WTC11 (cell line): ENCODE data around the gene GRPEL1. TPM values are rescaled to one million over a fixed set of nuclear protein-coding genes. Genes with fewer than 3 reads are reported as not detected.

Source experiments
- ATAC-seq: fragments of 200-7000 bp; cut with Tn5 transposase; 2 replicates; pipeline ENCODE4 v1.10.0; 2021; ENCODE audit warnings: mild to moderate bottlenecking, moderate library complexity
- CTCF ChIA-PET: fragments of 300-600 bp; sonication (Branson Sonifier 250); formaldehyde crosslinking; loops from one replicate; lab custom pipeline; 2021; ENCODE audit warnings: antibody characterized with exemption; lab: Charles Lee
- POLR2A ChIA-PET: fragments of 350-600 bp; sonication (Branson Sonifier 250); formaldehyde crosslinking; loops from one replicate; lab custom pipeline; 2021; ENCODE audit warnings: antibody characterized with exemption; lab: Charles Lee
- DNase-seq: peaks from one replicate; pipeline ENCODE4 v3.0.0; 2021; ENCODE audit warnings: low spot score
- H3K27ac Mint-ChIP-seq: 2 replicates; pipeline ENCODE4 v1.8.0; 2021; ENCODE audit warnings: mixed read lengths
- H3K27me3 Mint-ChIP-seq: 2 replicates; pipeline ENCODE4 v1.8.0; 2021; ENCODE audit warnings: low read depth, mild to moderate bottlenecking, moderate library complexity, mixed read lengths
- H3K36me3 Mint-ChIP-seq: 2 replicates; pipeline ENCODE4 v1.8.0; 2021; ENCODE audit warnings: mixed read lengths
- H3K4me1 Mint-ChIP-seq: 2 replicates; pipeline ENCODE4 v1.8.0; 2022; ENCODE audit warnings: mixed read lengths
- H3K4me3 Mint-ChIP-seq: 2 replicates; pipeline ENCODE4 v1.8.0; 2021; ENCODE audit warnings: mild to moderate bottlenecking, moderate library complexity, mixed read lengths
- H3K9me3 Mint-ChIP-seq: 2 replicates; pipeline ENCODE4 v1.8.0; 2021; ENCODE audit warnings: mixed read lengths
- AR ChIP-seq: fragments of 250-450 bp; sonication (Bioruptor Pico); IDR thresholded peaks from 2 replicates; pipeline ENCODE4 v1.9.0; 2021; ENCODE audit warnings: mild to moderate bottlenecking
- ATF1 ChIP-seq: sonication (generic); formaldehyde crosslinking; IDR thresholded peaks from 2 replicates; pipeline ENCODE4 v1.8.1; 2023; ENCODE audit warnings: mild to moderate bottlenecking, moderate library complexity, missing genetic modification reagents
- CBFB ChIP-seq: sonication (generic); formaldehyde crosslinking; IDR thresholded peaks from 2 replicates; pipeline ENCODE4 v1.8.1; 2022; ENCODE audit warnings: mild to moderate bottlenecking, low read depth, missing genetic modification reagents
- CDX4 ChIP-seq: fragments of 250-450 bp; sonication (Bioruptor Pico); IDR thresholded peaks from 2 replicates; pipeline ENCODE4 v1.9.0; 2021; ENCODE audit warnings: moderate library complexity, mild to moderate bottlenecking, inconsistent platforms, borderline replicate concordance
- CREB1 ChIP-seq: sonication (generic); formaldehyde crosslinking; IDR thresholded peaks from 2 replicates; pipeline ENCODE4 v1.8.0; 2023; ENCODE audit warnings: mild to moderate bottlenecking, missing genetic modification reagents
- CTCF ChIP-seq: fragments of 200-600 bp; IDR thresholded peaks from 2 replicates; pipeline ENCODE4 v1.8.0; 2022; ENCODE audit warnings: antibody characterized with exemption
- ELF4 ChIP-seq: sonication (generic); formaldehyde crosslinking; IDR thresholded peaks from 2 replicates; pipeline ENCODE4 v1.8.1; 2022; ENCODE audit warnings: low read depth, mild to moderate bottlenecking, moderate library complexity, missing genetic modification reagents
- HMGA2 ChIP-seq: fragments of 250-450 bp; sonication (Bioruptor Pico); IDR thresholded peaks from 2 replicates; pipeline ENCODE4 v1.4.0; 2021; ENCODE audit warnings: mild to moderate bottlenecking, moderate library complexity
- IRF1 ChIP-seq: sonication (generic); formaldehyde crosslinking; IDR thresholded peaks from 2 replicates; pipeline ENCODE4 v1.8.0; 2023; ENCODE audit warnings: missing genetic modification reagents
- KAT7 ChIP-seq: sonication (generic); formaldehyde crosslinking; IDR thresholded peaks from 2 replicates; pipeline ENCODE4 v1.8.1; 2023; ENCODE audit warnings: missing genetic modification reagents, mild to moderate bottlenecking, borderline replicate concordance
- MYBL2 ChIP-seq: sonication (generic); formaldehyde crosslinking; IDR thresholded peaks from 2 replicates; pipeline ENCODE4 v1.8.1; 2023; ENCODE audit warnings: mild to moderate bottlenecking, moderate library complexity, missing genetic modification reagents
- NFATC4 ChIP-seq: fragments of 250-450 bp; sonication (Bioruptor Pico); IDR thresholded peaks from 2 replicates; pipeline ENCODE4 v1.9.0; 2021; ENCODE audit warnings: mild to moderate bottlenecking
- NFE2L1 ChIP-seq: sonication (generic); formaldehyde crosslinking; IDR thresholded peaks from 2 replicates; pipeline ENCODE4 v1.8.1; 2023; ENCODE audit warnings: missing genetic modification reagents
- RELA ChIP-seq: sonication (generic); formaldehyde crosslinking; IDR thresholded peaks from 2 replicates; pipeline ENCODE4 v1.8.1; 2022; ENCODE audit warnings: missing genetic modification reagents, mild to moderate bottlenecking, borderline replicate concordance
- RORB ChIP-seq: fragments of 250-450 bp; sonication (Bioruptor Pico); IDR thresholded peaks from 2 replicates; pipeline ENCODE4 v1.9.0; 2021; ENCODE audit warnings: mild to moderate bottlenecking
- SMAD3 ChIP-seq: sonication (generic); formaldehyde crosslinking; IDR thresholded peaks from 2 replicates; pipeline ENCODE4 v1.8.0; 2022; ENCODE audit warnings: missing genetic modification reagents, mild to moderate bottlenecking, borderline replicate concordance
- SOX15 ChIP-seq: fragments of 250-450 bp; sonication (Bioruptor Pico); IDR thresholded peaks from 2 replicates; pipeline ENCODE4 v1.9.0; 2021; ENCODE audit warnings: mild to moderate bottlenecking
- TEAD1 ChIP-seq: sonication (generic); formaldehyde crosslinking; IDR thresholded peaks from 2 replicates; pipeline ENCODE4 v1.8.0; 2022; ENCODE audit warnings: mild to moderate bottlenecking, missing genetic modification reagents
- USF1 ChIP-seq: sonication (generic); formaldehyde crosslinking; IDR thresholded peaks from 2 replicates; pipeline ENCODE4 v1.8.0; 2022; ENCODE audit warnings: mild to moderate bottlenecking, missing genetic modification reagents
- ZNF219 ChIP-seq: sonication (generic); formaldehyde crosslinking; IDR thresholded peaks from 2 replicates; pipeline ENCODE4 v1.8.0; 2023; ENCODE audit warnings: missing genetic modification reagents, mild to moderate bottlenecking, borderline replicate concordance
- ZNF317 ChIP-seq: sonication (generic); formaldehyde crosslinking; IDR thresholded peaks from 2 replicates; pipeline ENCODE4 v1.8.1; 2023; ENCODE audit warnings: low read depth, mild to moderate bottlenecking, moderate library complexity, missing genetic modification reagents, borderline replicate concordance
- ZNF425 ChIP-seq: fragments of 250-450 bp; sonication (Bioruptor Pico); conservative IDR thresholded peaks from 2 replicates; pipeline ENCODE4 v1.9.0; 2021; ENCODE audit warnings: mild to moderate bottlenecking
- total RNA-seq: library from RNA; stranded (reverse); gene quantifications from 3 replicates; pipeline ENCODE4 v1.2.3, GENCODE V29; 2021

Gene GRPEL1
- total RNA-seq, 1 experiment from 2014 or later = 50.0 TPM

- CTCF ChIA-PET = interaction anchor here (0.8 to 3.4 kb wide), 4 partner anchors 12 to 81 kb away, joined by 3 to 25 read pairs (median 8); partner anchors contain the start of genes GRPEL1 and TADA2B
- DNase-seq (no peak), ATAC-seq (no peak)
- H3K27me3 Mint-ChIP-seq = no peaks in the 10 kb centered on the region
- H3K9me3 Mint-ChIP-seq = no peaks in the 10 kb centered on the region
- H3K36me3 Mint-ChIP-seq = peaks cover 32% of the 10 kb centered on the region
- H3K4me1 Mint-ChIP-seq = peaks cover 4% of the 10 kb centered on the region
- POLR2A ChIA-PET = interaction anchor here (1.0 kb wide), 1 partner anchor 12 kb away, joined by 3 read pairs; the partner anchor contains the start of gene TADA2B
- no peak for TF ChIP-seq RORB (CRISPR knock-in tag)
- no peak for TF ChIP-seq NFE2L1 (CRISPR knock-in tag)
- no peak for TF ChIP-seq MYBL2 (CRISPR knock-in tag)
- no peak for TF ChIP-seq SOX15
- no peak for TF ChIP-seq CREB1 (CRISPR knock-in tag)
- TF ChIP-seq RELA (CRISPR knock-in tag) = no peak
- no peak for TF ChIP-seq ATF1
- no peak for TF ChIP-seq CDX4
- no peak for TF ChIP-seq ZNF219
- no peak for TF ChIP-seq ELF4 (CRISPR knock-in tag)
- TF ChIP-seq ZNF317 (CRISPR knock-in tag) = no peak
- no peak for TF ChIP-seq USF1 (CRISPR knock-in tag)
- no peak for TF ChIP-seq CTCF
- H3K27ac Mint-ChIP-seq = no peak overlapping the region
- no peak overlapping the region for H3K4me3 Mint-ChIP-seq
Measured at GRCh38 chr4:7055111-7055989, 12.5 kb downstream of the GRPEL1 start.

- H3K9me3 Mint-ChIP-seq = no peaks in the 10 kb centered on the region
- no peak for ATAC-seq
- POLR2A ChIA-PET = no interaction called here
- CTCF ChIA-PET = interaction anchor here (0.8 to 3.4 kb wide), 4 partner anchors 12 to 80 kb away, joined by 3 to 25 read pairs (median 8); partner anchors contain the start of genes GRPEL1 and TADA2B
- peaks cover 24% of the 10 kb centered on the region for H3K36me3 Mint-ChIP-seq
- H3K4me3 Mint-ChIP-seq = no peak overlapping the region
- H3K27ac Mint-ChIP-seq = peak overlapping the region; percentile 81
- H3K27me3 Mint-ChIP-seq = no peaks in the 10 kb centered on the region
- H3K4me1 Mint-ChIP-seq = peaks cover 4% of the 10 kb centered on the region
- DNase-seq = no peak
- no peak for TF ChIP-seq ZNF425
- TF ChIP-seq SOX15 = no peak
- TF ChIP-seq KAT7 (CRISPR knock-in tag) = no peak
- TF ChIP-seq HMGA2 (CRISPR knock-in tag) = no peak
- no peak for TF ChIP-seq TEAD1 (CRISPR knock-in tag)
- no peak for TF ChIP-seq IRF1 (CRISPR knock-in tag)
- no peak for TF ChIP-seq NFATC4 (CRISPR knock-in tag)
- no peak for TF ChIP-seq AR (CRISPR knock-in tag)
- no peak for TF ChIP-seq SMAD3 (CRISPR knock-in tag)
- no peak for TF ChIP-seq CBFB (CRISPR knock-in tag)
- TF ChIP-seq USF1 (CRISPR knock-in tag) = no peak
- no peak for TF ChIP-seq CREB1 (CRISPR knock-in tag)
Measured at GRCh38 chr4:7054106-7054880, 13.6 kb downstream of the GRPEL1 start.
